Hematopoietic multipotent progenitor cell treated with erythropoietin and hydrocortisone succinate and interleukin-3 and kit ligand, for 4 days (in vitro differentiated cells): ENCODE results near the gene NFYA.

Experiments
- DNase-seq: peaks from one replicate; pipeline ENCODE4 v3.0.0-alpha.2; 2015

The NFYA gene

GRCh38 chr6:41122373-41122772, 49.6 kb downstream of the NFYA start:
- DNase-seq, result no peak

GRCh38 chr6:41122918-41123317, 50.1 kb downstream of the NFYA start:
- no peak for DNase-seq

GRCh38 chr6:41125282-41125681, 52.5 kb downstream of the NFYA start:
- no peak for DNase-seq

GRCh38 chr6:41132254-41132653, 59.5 kb downstream of the NFYA start:
- no peak for DNase-seq

- DNase-seq, result no peak
Measured at GRCh38 chr6:41135062-41135832, 62.5 kb downstream of the NFYA start.

GRCh38 chr6:41136911-41137310, 64.1 kb downstream of the NFYA start:
- no peak for DNase-seq

GRCh38 chr6:41147917-41148316, 75.1 kb downstream of the NFYA start:
- DNase-seq, result no peak
